ENCODE results near the gene ARID5B. TPM values are rescaled to one million over a fixed set of nuclear protein-coding genes. Genes with fewer than 3 reads are reported as not detected.

Gene ARID5B
- total RNA-seq, 3 donors from 2014 or later: 21.9 to 34.1 (median 22.4) TPM

DNA sequence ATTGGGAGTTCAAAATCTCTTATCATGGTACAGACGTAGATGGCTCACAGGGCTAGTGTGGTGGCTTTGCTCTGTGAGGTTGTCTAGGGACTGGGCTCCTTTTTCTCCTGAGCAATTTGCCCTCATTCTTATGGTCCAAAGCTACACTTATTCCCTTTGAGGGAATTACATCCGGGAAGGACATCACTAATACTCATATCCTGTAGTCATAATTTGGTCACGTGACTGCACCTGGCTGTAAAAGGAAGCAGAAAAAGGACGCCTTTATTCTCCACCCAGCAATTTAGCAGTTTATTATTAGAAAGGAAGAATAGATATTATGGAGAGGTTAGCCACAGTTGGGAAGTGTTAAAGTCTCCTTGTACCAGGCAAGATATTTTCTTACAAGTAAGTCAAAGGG lies 28.1 kb downstream of the ARID5B start:
- DNase-seq: no peak
- H3K4me3 ChIP-seq: no peak overlapping the region
- TF ChIP-seq CTCF (IDR thresholded peaks at IDR 0.05): no peak
- ATAC-seq: peak; percentile 49
- H3K36me3 ChIP-seq (ENCODE audit: low read depth): no peaks in the 10 kb centered on the region
- H3K4me1 ChIP-seq (ENCODE audit: low read depth): no peaks in the 10 kb centered on the region
- intact Hi-C loops (cut with DNase I, micrococcal nuclease): no loop called here
- no peaks in the 10 kb centered on the region for H3K9me3 ChIP-seq

- Histone ChIP-seq H3K9me3 (no peaks in the 10 kb centered on the region), H3K4me3 (no peak overlapping the region), H3K36me3 (ENCODE audit: low read depth) (no peaks in the 10 kb centered on the region), H3K4me1 (ENCODE audit: low read depth) (peaks cover under 1% of the 10 kb centered on the region)
- DNase-seq: no peak
- intact Hi-C loops (cut with DNase I, micrococcal nuclease): no loop called here
- ATAC-seq: no peak
- no peak for TF ChIP-seq CTCF (IDR thresholded peaks at IDR 0.05)
Measured at GRCh38 chr10:61931620-61932332, 30.3 kb downstream of the ARID5B start.

- intact Hi-C loops (cut with DNase I, micrococcal nuclease): no loop called here
- Histone ChIP-seq H3K36me3 (ENCODE audit: low read depth) (no peaks in the 10 kb centered on the region), H3K4me3 (no peak overlapping the region), H3K9me3 (no peaks in the 10 kb centered on the region), H3K4me1 (ENCODE audit: low read depth) (peaks cover 12% of the 10 kb centered on the region)
- ATAC-seq (no peak), DNase-seq (no peak)
- TF ChIP-seq CTCF (IDR thresholded peaks at IDR 0.05): no peak
Measured at GRCh38 chr10:61933859-61934555, 32.5 kb downstream of the ARID5B start.

DNA sequence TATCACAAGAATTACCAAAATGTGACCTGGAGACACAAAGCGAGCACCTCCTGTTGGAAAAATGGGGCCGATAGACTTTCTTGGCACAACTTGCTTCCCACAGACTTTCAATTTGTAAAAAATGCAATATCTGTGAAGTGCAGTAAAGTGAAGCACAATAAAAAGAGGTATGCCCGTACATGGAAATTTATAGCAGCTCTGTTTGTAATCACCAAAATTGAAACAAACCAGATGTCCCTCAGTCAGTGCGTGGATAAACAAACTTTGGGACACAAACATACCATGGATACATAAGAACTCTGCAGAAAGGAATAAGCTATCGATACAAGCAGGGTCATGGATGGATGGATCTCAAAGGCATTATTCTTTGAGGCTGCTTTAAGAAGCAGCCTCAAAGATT lies 33.6 kb downstream of the ARID5B start:
- ATAC-seq (no peak), DNase-seq (no peak)
- H3K9me3 ChIP-seq: no peaks in the 10 kb centered on the region
- H3K4me1 ChIP-seq (ENCODE audit: low read depth): peaks cover 12% of the 10 kb centered on the region
- H3K36me3 ChIP-seq (ENCODE audit: low read depth): no peaks in the 10 kb centered on the region
- TF ChIP-seq CTCF (IDR thresholded peaks at IDR 0.05): no peak
- intact Hi-C loops (cut with DNase I, micrococcal nuclease): no loop called here
- no peak overlapping the region for H3K4me3 ChIP-seq

DNA sequence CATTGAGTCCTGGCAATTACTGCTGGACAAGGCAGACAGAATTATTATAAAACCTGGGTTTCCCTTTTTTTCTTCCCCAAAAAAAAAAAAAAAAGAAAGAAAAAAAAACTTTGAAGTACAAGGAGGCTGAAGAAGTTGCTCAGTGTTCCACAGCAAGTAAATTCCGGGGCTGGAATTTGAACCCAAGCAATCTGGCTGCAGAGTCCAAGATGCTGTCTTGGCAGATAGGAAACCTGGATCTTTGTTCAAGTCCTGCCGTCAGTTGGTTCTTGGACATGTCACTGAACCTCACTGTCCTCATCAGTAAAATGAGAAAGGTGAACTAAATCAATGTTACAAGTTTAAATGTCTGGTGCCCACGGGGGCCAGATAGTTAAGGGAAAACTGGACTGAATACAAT lies 35.3 kb downstream of the ARID5B start:
- Histone ChIP-seq H3K9me3 (no peaks in the 10 kb centered on the region), H3K4me3 (no peak overlapping the region), H3K4me1 (ENCODE audit: low read depth) (peaks cover 12% of the 10 kb centered on the region), H3K36me3 (ENCODE audit: low read depth) (no peaks in the 10 kb centered on the region)
- intact Hi-C loops (cut with DNase I, micrococcal nuclease): no loop called here
- ATAC-seq (no peak), DNase-seq (no peak)
- no peak for TF ChIP-seq CTCF (IDR thresholded peaks at IDR 0.05)

All from mucosa of descending colon (tissue), 3 donors.